AG09309 (cell line): ENCODE results near the gene ARHGEF6.
"Not testable (repeated sequence)": the region's sequence is repeated elsewhere in the genome, so short reads cannot be mapped to it uniquely, and the experiment has no call there.

Experiments used
- DNase-seq: peaks from one replicate; pipeline ENCODE4 v3.0.0-alpha.2; 2010; ENCODE audit warnings: low read depth
- H3K4me3 ChIP-seq: 2 replicates; pipeline ENCODE4 v1.5.1; 2011; ENCODE audit warnings: mild to moderate bottlenecking, low read depth, low read length, moderate library complexity; ENCODE audit not compliant: control insufficient read depth
- TF ChIP-seq, protein P1 (sequence below): IDR thresholded peaks from 2 replicates; pipeline ENCODE4 v1.5.1; 2011; ENCODE audit warnings: mild to moderate bottlenecking, low read depth, low read length, inconsistent platforms; ENCODE audit not compliant: insufficient read depth, control insufficient read depth; ENCODE audit errors: missing control alignments

Gene ARHGEF6

DNA sequence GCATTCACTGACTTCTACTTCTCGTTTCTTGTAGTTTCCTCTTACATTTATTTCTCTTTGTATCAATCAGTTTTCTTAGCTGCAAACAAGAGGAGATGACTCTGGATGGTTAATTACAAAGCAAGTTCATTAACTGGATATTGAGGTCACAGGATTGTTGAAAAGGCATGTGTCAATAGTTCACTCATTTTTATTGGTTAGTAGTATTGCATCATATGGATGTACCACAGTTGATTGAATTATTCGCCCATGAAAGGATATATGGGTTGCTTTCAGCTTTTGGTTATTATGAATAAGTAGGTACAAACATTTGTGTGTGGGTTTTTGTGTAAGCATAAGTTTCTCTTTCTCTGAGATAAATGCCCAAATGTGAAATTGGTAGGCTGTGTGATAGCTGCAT, 21.8 kb upstream of the ARHGEF6 start:
- H3K4me3 ChIP-seq: no peak overlapping the region
- TF ChIP-seq, protein P1, sequence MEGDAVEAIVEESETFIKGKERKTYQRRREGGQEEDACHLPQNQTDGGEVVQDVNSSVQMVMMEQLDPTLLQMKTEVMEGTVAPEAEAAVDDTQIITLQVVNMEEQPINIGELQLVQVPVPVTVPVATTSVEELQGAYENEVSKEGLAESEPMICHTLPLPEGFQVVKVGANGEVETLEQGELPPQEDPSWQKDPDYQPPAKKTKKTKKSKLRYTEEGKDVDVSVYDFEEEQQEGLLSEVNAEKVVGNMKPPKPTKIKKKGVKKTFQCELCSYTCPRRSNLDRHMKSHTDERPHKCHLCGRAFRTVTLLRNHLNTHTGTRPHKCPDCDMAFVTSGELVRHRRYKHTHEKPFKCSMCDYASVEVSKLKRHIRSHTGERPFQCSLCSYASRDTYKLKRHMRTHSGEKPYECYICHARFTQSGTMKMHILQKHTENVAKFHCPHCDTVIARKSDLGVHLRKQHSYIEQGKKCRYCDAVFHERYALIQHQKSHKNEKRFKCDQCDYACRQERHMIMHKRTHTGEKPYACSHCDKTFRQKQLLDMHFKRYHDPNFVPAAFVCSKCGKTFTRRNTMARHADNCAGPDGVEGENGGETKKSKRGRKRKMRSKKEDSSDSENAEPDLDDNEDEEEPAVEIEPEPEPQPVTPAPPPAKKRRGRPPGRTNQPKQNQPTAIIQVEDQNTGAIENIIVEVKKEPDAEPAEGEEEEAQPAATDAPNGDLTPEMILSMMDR: no peak
- DNase-seq: no peak

DNA sequence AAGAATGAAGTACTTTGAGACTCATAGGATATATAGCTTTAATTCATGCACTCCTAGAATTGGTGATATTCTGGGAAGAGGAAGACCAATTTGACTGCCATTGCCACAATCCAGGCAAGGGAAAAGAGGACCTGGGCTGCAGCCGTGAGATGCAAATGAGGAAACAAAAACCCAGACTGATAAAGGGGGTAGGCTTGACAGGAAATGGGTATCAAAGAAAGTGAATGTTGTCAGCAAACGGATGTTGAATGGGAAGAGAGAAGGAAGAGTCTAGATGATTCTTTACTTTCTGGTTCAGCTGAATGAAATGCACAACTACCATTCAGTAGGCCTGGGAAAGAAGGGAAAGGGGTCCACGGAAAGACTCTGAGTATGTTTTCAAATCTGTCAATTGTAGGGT, 17.1 kb upstream of the ARHGEF6 start:
- no peak overlapping the region for H3K4me3 ChIP-seq
- DNase-seq: no peak

DNA sequence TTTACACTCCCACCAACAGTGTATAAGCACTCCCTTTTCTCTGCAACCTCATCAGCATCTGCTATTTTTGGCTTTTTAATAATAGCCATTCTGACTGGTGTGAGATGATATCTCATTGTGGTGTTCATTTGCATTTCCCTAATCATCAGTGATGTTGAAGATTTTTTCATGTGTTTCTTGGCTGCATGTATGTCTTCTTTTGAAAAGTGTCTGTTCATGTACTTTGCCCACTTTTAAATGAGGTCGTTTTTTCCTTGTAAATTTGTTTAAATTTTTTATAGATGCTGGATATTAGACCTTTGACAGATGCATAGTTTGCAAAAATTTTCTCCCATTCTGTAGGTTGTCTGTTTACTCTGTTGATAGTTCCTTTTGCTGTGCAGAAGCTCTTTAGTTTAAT, 14.4 kb upstream of the ARHGEF6 start:
- not testable (repeated sequence) for DNase-seq, H3K4me3 ChIP-seq

More for the DNA sequence above, 17.1 kb upstream of the ARHGEF6 start:
- TF ChIP-seq, protein P1: no peak

DNA sequence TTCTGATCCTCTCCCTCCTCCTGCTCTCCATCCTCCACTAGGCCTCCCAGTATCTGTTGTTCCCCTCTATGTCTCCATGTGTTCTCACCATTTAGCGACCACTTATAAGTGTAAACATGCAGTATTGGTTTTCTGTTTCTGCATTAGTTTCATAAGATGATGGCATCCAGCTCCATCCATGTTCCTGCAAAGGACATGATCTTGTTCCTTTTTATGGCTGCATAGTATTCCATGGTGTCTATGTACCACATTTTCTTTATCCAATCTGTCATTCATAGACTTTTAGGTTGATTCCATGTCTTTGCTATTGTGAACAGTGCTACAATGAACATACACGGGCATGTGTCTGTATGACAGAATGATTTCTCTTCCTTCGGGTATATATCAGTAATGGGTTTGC, 13.9 kb upstream of the ARHGEF6 start:
- DNase-seq, H3K4me3 ChIP-seq: not testable (repeated sequence)

DNA sequence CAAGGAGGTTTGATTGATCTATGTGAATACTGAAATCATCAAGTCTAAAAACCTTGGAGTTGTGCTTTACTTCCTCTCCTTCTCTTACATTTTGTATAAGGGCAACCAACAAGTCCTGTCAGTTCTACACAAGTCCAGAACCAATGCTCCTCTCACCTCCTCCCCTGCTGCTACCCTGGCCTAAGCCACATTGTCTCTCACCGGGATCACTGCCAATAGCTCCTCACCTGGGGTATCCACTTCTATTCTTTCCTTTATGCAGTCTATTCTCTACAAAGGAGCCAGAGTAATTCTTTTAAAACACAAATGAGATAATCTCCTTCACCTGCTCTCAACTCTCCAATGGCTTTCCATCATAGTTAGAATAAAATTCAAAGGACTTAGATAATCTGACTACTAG, 13.3 kb upstream of the ARHGEF6 start:
- TF ChIP-seq, protein P1: no peak
- DNase-seq: no peak
- H3K4me3 ChIP-seq: no peak overlapping the region

DNA sequence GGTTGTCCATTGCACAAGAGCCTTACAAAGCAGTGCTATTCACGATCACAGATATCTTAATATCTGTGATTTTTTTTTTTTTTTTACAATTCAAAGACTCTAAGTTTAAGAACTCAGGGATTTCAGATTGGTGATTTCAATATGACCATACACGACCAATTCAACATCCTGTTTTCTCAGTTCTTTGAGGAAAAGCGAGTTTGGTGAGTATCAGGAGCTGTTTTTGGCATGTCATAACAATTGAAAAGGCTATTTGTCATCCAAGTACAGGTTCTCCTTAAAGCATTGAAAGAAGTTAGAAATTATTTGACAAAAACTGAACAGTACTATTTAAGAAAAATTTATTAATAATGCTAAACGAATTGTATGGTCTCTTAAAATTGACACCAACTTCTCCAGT, 9.1 kb upstream of the ARHGEF6 start:
- no peak for DNase-seq
- H3K4me3 ChIP-seq: no peak overlapping the region
- TF ChIP-seq, protein P1: no peak

DNA sequence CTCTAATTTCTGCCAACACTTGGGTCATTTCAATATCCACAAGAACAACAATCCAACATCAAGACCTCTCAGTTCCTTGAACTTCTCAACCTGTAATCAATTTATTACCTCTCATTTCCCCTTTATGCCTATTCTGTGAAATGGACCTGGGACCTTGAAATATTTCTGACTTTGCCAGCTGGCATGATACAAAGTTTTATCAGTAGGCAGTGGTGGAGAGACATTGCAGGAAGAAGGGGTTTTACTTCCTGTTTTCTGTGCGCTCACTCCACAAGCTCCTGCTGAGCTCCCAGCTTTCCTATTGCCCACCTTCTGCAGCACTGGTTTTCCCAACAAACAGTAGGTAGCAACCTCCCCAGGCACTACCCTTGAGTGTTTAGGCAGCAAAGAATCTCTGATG, 3.5 kb upstream of the ARHGEF6 start:
- TF ChIP-seq, protein P1: no peak
- no peak for DNase-seq
- no peak overlapping the region for H3K4me3 ChIP-seq

DNA sequence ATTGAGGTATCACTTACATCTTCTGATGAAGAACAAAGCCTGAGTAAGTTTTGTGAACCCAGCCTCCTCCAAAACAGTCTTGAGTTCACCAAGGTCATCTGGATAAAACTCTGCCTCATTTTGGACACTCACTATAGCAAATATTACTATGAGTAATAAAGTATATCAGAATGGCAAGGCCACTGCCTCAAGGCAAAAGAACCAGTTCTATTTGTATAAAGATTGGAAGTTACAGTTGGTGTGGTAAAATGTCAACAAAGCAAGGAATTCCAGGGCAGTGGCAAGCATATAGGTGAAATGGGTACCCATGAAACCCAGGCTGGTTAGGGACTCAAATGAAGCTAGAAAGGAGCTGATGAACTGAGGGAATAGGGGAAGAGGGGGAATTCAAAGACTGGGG, 2.4 kb upstream of the ARHGEF6 start:
- H3K4me3 ChIP-seq: no peak overlapping the region
- TF ChIP-seq, protein P1: no peak
- no peak for DNase-seq
